ENCODE data around the gene PRKAR2B.

DNA sequence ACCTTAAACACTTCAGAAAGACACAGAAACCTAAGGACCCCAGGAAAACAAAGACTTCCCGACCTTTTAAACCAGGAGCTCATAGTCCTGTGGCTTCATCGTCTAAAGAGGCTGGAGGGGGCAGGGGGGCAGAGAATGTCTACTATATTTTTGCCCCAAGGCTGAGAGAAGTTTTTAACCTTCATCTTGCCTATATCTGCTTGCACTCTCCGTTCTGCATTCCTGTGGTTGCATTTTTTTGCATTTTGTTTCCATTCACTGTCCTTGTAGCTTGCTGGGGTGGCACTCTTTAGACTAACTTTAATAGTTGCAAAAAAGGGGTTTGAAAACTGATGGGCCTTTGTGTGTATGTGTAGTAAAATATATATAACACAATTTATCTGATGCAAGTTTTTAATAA is 23.7 kb downstream of the PRKAR2B start:
- TF ChIP-seq CSDC2 (CRISPR knock-in tag; IDR thresholded peaks at IDR 0.05) (no peak), PPARA (CRISPR knock-in tag; IDR thresholded peaks at IDR 0.05; ENCODE audit: borderline replicate concordance) (no peak), ARNTL (CRISPR knock-in tag; IDR thresholded peaks at IDR 0.05; ENCODE audit: borderline replicate concordance, low read depth) (no peak), ZNF70 (CRISPR knock-in tag; IDR thresholded peaks at IDR 0.05) (no peak), TOX (CRISPR knock-in tag; IDR thresholded peaks at IDR 0.05; ENCODE audit: borderline replicate concordance) (no peak), BACH2 (CRISPR knock-in tag; IDR thresholded peaks at IDR 0.05; ENCODE audit: borderline replicate concordance) (no peak)
